Stimulated activated CD4-positive, alpha-beta T cell treated with anti-CD3 and anti-CD28 coated beads, Interleukin-15, amount 100 ng/mL, for 48 hours (primary cell): ENCODE measurements around the gene CENATAC.
"Not testable (repeated sequence)": the region's sequence is repeated elsewhere in the genome, so short reads cannot be mapped to it uniquely, and the experiment has no call there.

Experiments used
- DNase-seq, 2 donors: peaks; one replicate each; pipeline ENCODE4 v3.0.0-alpha.2; 2020; ENCODE audit warnings: low read depth in 2 of 2

The CENATAC gene

GRCh38 chr11:118996926-118997626 lies 862 bp upstream of the CENATAC start:
- DNase-seq: peak; percentile 24 to 38

- no peak for DNase-seq
Observed at GRCh38 chr11:118998388-118998717, 415 bp downstream of the CENATAC start.

GRCh38 chr11:118998822-118999221 lies 884 bp downstream of the CENATAC start:
- DNase-seq: no peak

- no peak for DNase-seq
Observed at GRCh38 chr11:119000906-119001305, 3.0 kb downstream of the CENATAC start.

- no peak for DNase-seq
Observed at GRCh38 chr11:119006656-119007055, 8.7 kb downstream of the CENATAC start.

- no peak for DNase-seq
Observed at GRCh38 chr11:119011476-119012053, 13.6 kb downstream of the CENATAC start.

- no peak for DNase-seq
Observed at GRCh38 chr11:119012629-119013170, 14.8 kb downstream of the CENATAC start.

GRCh38 chr11:119014209-119014924 lies 16.4 kb downstream of the CENATAC start:
- DNase-seq: no peak

- DNase-seq: no peak
Observed at GRCh38 chr11:119015054-119015611, 17.2 kb downstream of the CENATAC start.

GRCh38 chr11:119016216-119017009 lies 18.5 kb downstream of the CENATAC start:
- DNase-seq: no peak

GRCh38 chr11:119017377-119017776 lies 19.4 kb downstream of the CENATAC start:
- DNase-seq: not testable (repeated sequence)

GRCh38 chr11:119018074-119018938 lies 20.4 kb downstream of the CENATAC start, which contains the start of the genes RPS25 and TRAPPC4:
Gene RPS25 (minus strand): TSS chr11:119018343. CDS start chr11:119018284, 59 bp downstream.
Gene TRAPPC4 (plus strand): TSS chr11:119018766. CDS start chr11:119018796, 30 bp downstream.
- DNase-seq: peak; percentile 92 to 94

- no peak for DNase-seq
Observed at GRCh38 chr11:119019996-119020395, 22.1 kb downstream of the CENATAC start.

- DNase-seq: no peak
Observed at GRCh38 chr11:119021631-119022030, 23.7 kb downstream of the CENATAC start.

- DNase-seq: no peak
Observed at GRCh38 chr11:119023741-119024140, 25.8 kb downstream of the CENATAC start.

- DNase-seq: no peak
Observed at GRCh38 chr11:119024430-119025098, 26.6 kb downstream of the CENATAC start.

GRCh38 chr11:119025099-119025473 lies 27.1 kb downstream of the CENATAC start:
- no peak for DNase-seq

GRCh38 chr11:119025541-119025940 lies 27.6 kb downstream of the CENATAC start:
- DNase-seq: no peak

GRCh38 chr11:119025978-119026766 lies 28.2 kb downstream of the CENATAC start:
- DNase-seq: no peak
